ENCODE data around the gene MED15.

MED15 gene

DNA sequence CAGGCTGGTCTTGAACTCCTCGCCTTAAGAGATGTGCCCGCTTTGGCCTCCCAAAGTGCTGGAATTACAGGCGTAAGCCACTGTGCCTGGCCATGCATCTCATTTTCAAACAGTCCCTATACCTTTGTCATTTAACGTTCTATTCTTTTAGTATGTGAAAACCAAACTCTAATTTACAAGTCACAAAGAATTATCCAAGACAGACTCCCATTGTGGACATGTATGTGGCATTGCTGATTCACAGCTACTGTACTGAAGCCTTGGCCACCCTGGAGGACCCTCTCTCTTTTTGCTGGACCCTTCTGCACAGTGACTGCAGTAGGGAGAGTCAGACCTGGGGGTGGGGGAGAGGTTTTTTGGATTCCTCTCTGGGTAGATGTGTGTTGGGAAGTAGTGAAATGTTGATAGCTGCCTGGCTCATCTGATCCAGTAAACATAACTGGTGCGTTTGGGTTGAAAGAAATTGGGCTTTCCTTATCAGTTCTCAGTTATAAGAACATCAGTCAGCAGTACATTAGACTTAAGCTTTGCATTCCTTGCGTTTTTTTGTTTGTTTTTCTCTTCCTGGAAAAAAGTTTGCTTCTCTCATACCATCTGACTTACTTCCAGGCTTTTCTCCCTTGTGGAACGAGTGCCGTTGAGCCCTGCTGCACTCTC lies 65.9 kb downstream of the MED15 start:
- no peak for FAIRE-seq

DNA sequence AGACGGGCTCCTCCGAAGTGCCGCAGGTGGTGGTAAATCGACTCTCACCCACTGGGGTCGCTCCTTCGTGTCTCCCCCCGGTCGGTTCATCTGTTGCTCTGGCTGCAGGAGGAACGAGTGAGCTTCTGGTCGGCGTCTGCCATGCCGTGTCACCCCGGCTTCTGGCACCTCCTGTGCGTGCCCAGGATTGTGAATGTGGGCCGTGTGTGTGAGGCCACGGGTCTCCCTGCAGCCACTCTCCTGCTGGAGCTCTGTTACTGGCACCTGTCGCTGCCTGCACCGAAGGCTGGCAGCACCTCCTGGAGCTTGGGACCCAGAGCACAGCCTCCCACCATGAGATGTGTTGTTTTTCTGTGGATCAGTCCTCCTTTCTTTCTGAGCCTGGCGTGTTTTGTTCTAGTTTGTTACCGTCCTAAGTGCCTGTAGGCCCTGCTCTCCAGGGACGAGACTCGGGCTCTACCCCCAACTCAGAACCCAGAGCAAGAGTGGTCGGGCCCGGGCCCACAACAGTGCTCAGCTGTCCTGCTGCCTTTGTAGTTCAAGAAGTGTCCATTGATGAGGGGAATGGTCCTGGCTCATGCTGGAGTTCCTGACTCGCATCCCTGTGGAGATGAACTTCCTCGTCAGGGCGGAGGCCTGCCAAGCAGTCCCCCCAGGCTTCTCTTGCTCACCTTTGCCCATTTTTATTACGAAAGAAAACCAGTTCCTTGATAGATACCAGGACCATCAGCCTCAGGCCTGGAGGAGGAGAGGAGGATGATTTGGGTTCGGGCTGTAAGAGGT lies 66.6 kb downstream of the MED15 start:
- no peak for FAIRE-seq

DNA sequence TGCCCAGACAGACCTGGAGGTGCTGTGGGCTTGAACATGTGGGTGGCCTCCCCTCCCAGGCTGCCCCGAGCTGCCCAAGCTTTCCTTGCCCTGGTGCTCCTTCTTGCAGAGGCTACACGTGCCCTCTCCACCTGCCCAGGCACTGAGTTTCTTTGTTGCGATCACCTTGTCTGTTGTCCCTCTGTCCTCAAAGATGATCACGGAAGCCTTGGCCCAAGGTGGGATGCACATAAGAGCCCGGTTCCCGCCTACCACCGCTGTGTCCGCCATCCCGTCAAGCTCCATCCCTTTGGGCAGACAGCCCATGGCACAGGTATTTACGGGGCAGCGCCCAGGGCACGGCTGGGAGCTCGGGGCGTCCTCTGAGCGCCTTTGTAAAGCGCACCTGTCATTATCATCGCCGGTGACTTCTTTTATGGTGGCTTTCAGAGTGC lies 67.5 kb downstream of the MED15 start:
- FAIRE-seq: no peak

DNA sequence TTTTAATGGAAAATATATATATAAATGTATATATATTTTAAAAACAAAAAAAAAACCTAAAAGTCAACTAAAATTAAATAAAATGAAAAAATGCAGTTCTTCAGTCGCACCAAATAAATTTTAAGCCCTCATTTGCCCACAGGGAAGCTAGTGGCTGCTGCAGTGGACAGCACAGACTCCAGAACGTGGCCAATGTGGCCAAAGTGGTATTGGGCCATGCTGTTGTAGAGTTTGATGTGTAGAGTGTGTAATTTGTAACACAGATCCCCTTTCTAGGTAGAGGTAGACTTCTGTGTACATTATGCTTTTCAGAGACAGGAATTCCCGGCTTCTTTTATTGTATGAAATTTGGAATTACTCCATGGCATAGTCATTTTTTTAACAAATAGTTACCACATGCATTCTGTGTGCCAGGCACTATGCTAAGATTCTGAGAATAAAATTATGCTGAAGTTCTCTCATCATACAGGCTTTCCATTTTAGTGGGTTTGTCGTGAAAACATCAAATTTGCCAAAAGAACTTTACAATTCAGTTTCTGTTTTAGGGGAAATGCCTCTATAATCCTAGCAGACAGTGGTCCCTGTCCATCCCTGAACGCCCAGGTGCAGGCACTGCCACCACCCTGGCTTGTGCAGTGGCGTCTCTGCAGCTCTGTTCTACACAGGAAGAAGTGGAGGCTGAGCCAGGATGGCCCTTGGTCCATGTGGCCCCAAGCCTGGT lies 68.5 kb downstream of the MED15 start:
- no peak for FAIRE-seq

DNA sequence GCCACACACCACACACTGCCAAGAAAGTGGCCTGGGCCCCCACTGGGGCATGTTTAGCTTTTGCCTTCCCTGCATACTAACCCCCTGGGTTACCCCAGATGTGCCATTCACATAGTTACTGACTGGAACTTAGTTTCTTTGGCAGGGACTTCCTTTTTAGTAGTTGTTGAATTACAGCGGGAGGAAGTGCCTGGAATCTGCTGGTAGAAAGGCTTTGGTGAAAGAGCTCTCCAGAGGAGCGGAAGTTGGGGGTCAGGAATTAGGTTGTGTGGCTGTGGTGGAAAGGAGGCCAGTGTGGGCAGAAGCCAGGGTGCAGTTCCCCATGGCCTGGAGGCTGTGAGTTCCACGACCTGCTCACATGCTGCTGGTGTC lies 69.0 kb downstream of the MED15 start:
- FAIRE-seq: no peak

DNA sequence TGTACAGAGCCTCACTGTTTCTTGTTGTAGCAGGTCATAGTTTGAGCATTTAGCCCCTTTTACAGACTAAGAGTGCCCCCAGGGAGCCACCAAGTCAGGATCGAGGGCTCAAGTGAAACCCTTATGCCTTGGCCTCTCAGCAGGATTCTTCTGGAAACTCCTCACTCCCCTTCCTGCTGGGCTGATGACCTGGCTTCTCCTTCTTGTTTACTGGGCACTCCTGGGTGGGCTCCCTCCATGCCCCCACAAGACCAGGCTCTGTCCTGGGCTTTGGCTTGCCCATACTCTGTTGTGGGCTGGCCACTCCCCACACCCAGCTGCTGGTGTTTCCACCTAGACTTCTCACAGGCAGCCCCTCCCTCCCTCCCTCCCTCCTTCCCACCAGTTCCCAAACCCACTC lies 69.6 kb downstream of the MED15 start:
- no peak for FAIRE-seq

DNA sequence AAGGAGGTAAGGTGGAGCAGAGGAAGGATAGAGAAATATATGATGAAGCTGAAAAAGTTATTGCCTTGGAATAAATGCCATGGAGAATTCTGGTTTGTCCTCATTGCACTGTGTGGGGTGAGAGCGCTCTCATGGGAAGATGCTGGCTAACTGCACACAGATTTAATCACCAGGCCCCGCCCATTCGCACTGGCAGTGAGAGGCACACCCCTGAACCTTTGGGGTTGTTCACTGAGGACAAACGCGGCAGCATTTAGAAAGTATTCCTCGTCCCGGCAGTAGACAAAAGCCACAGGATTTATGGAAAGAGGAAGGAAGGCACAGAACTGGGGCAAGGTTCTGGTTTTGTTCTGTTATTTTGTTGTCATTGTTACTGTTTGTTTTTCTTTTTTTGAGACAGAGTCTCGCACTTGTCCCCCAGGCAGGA lies 70.2 kb downstream of the MED15 start:
- no peak for FAIRE-seq

DNA sequence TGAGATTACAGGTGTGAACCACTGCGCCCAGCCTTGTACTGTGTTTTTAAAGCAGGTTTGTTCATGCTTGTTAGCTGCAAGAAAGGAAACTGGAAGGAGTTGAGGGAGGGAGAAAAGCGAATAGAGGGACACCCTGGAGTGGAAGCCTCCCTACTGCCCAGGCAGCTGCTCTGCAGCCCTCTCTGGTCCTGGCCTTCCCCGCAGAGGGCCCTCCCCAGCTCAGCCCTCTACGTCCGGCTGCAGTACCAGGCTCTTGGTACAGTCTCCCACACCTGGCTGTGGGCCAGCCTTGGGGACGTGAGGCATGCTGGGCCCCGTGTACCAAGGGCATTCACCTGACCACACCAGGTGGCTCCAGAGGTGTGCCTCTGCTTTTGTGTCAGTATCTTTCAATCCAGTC lies 70.8 kb downstream of the MED15 start:
- FAIRE-seq: no peak

DNA sequence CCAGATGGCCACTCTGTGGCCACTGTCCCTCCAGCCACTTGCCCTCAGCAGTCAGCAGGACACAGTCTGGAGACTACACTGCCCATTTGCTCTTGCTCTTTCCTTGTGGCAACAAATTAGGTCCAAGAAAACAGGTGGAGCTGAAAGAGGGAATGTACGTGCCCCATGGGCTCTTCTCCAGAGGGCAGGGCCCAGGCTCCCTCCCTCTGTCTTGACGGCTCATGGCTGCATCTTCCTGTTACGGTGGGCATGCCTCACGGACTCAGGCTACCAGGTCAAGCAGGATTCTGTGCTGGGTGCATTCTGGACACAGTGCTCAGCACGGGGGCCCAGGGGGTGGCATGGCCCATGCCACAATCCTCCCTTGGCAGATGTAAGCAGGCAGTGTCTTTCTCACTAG lies 71.3 kb downstream of the MED15 start:
- FAIRE-seq: no peak

DNA sequence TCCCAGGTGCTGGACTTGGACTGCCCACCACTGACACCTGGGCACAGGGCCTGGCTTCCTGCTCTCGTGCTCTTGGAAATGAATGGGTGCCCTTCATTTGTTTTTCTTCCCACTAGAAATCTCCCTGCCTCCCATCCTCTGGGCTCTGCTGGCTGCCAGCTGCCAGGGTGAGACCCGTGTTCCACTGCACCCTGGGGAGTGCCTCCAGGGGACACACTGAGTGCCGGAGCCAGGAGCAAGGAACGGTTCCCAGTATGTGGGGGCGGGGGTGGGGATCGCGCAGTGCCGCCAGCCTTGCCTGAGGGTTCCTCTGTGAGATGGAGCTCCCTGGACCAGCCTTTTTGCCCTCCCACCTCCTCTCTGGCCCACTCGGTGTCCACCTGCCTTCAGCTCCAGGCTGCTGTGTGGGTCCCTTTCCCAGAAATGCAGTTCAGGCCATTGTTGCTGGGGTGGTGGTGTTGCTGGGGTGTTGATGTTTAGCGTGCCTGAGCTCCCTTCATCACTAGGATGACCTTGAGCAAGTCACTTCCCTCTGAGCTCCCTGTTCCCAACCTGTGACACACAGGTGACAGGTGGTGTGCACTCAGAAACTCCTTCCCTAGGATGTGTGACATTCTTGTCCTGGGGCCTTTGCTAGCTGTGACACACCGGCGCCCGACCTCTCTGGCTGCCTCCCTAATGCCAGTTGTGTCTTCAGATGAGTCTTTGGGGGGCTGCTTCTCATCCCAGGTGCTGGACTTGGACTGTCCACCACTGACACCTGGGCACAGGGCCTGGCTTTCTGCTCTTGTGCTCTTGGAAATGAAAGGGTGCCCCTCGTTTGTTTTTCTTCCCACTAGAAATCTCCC lies 72.1 kb downstream of the MED15 start:
- no peak for FAIRE-seq

DNA sequence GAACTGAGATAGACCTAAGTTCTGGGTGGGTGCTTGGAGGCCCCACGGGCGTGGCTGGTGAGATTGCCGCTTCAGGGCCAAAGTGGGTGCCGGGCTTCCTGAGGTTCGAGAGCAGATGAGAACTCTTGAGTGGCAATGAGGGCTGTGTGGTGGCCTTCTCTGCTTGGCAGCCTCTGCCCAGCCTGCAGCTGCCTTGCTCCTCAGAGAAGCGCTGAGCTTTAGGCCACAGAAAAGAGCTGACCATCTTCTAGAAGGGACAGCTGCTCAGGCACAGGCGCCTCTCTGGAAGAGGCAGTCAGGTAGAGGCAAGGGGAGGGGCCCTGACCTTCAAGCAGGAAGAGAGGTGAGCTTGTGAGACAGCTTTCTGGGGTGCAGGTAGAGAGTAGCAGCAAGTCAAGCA lies 72.8 kb downstream of the MED15 start:
- FAIRE-seq: no peak

DNA sequence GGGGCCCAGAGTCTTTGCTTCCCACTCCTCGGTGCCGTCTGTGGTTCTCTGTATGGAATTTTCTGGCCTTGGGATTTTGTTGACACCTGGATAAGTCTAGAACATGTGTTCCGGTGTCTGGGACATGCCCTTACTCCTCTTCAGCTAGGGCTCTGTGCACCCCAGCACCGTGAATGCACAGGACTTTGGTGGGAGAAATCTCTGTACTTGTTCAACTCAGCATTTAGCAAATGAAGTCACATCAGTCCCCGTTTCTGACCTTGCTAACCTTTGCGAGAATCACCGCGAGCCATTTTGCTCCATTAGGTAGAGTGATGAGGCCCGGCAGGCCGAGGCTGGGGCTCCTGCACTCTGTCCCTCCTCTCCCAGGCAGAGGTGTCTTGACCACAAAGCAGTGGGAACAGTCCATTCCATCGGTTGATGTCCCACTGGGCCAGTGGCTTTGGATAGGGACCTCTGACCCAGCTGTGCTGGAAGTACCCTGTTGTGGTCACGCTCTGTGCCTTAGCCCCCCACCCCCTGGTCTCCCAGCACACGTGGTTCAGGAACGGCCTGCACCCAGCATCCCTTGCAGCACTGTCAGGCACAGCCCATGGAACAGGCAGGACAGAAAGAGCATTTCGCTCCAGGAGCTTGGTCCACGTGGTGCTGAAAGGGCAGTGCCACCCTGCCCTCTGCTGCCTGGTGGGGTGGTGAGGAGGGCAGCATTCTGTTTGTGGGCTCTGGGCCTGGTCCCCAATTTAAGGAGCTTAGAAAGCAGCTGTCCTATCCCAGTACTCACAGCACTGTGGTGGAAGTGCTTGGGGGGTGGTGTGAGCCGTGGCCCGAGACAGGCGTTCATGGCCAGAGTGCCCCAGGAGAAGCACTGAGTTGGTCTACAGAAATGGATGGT lies 73.4 kb downstream of the MED15 start:
- FAIRE-seq: no peak

DNA sequence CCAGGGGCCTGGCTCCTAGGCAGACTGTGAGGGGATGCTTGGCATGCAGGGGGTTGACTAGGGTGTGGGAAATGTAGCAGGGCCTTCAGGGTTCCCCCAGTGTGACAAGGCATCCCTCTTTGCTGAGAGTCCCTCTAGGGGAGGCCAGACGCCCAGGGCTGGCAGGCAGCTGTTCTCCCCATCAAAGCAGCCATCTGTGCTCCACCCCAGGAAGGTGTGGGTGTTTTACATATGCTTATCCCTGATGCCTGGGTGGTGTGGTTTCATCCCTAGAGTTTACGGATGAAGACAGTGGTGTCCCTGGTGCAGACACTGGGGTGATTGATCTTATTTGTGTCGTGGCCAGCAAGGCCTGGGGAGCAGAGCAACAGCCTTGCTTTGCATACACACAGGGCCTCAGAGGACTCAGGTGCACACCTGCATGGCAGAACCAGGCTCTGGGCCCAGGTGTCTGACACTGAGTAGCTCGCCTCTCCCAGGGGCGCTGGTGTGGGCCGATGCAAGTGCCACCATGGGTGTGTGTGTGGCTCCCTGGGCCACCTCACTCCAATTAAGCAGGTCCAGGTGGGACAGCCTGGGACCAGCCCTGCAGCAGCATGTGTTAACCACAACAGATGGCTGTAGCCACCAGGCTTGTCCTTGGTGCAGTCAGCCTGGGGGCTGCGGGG lies 74.2 kb downstream of the MED15 start:
- FAIRE-seq: no peak

DNA sequence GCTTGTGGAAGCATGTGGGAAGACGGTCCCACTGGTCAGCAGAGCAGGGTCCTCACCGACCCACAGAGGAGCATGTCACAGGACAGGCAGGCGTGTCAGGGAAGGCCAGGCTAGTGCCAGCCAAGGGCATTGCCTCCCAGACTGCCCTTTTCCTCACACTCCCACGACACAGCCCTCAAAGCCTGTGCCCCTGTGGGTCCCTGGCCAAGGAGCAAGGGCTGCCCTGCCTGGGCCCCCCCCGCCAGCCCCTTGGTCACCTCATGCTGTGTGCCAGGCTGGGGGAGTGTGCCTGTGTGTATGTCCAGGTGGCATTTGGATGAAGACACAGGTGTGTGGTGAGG lies 74.7 kb downstream of the MED15 start:
- no peak for FAIRE-seq

DNA sequence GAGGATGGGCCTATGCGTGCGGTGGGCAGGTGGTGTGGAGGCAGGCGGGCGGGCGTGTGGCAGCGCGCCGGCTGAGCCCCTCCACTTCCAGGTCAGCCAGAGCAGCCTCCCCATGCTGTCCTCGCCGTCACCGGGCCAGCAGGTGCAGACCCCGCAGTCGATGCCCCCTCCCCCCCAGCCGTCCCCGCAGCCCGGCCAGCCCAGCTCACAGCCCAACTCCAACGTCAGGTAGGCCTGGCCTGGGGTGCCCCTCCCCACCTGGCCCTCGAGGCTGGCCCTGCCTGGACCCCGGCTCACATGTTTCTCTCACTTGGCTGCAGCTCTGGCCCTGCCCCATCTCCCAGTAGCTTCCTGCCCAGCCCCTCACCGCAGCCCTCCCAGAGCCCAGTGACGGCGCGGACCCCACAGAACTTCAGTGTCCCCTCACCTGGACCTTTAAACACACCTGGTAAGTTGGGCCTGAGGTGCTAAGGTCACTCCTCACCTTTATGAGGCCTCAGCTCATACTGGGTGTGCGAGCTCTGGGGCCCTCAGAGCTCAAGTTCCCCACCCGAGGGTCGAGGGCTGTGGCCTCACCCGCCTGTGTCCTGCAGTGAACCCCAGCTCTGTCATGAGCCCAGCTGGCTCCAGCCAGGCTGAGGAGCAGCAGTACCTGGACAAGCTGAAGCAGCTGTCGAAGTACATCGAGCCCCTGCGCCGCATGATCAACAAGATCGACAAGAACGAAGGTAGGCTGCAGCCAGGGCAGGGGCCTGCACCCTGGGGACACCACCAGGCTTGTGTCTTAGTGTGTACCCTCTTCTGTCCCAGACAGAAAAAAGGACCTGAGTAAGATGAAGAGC lies 75.3 kb downstream of the MED15 start:
- no peak for FAIRE-seq

DNA sequence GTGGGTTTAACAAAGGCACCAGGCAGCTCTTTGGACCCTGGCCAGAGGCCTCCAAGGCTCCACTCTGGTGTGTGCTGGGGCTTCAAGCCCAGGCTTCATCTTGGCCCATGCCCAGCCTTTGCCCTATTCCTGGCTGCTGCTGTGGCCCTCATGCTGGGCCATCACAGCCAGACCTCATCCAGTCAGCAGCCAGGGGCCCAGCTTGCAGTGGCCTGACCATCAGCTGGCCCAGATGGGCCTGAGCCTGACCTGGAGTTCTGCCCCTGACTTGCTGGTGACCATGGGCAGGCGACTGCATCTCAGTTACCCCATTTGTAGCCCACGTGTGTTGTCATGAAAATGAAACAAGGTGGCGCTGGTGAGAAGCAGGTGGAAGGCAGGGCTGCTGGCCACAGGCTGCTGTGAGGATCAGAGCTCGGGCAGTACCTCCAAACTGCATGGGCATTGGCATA lies 76.1 kb downstream of the MED15 start:
- FAIRE-seq: no peak

DNA sequence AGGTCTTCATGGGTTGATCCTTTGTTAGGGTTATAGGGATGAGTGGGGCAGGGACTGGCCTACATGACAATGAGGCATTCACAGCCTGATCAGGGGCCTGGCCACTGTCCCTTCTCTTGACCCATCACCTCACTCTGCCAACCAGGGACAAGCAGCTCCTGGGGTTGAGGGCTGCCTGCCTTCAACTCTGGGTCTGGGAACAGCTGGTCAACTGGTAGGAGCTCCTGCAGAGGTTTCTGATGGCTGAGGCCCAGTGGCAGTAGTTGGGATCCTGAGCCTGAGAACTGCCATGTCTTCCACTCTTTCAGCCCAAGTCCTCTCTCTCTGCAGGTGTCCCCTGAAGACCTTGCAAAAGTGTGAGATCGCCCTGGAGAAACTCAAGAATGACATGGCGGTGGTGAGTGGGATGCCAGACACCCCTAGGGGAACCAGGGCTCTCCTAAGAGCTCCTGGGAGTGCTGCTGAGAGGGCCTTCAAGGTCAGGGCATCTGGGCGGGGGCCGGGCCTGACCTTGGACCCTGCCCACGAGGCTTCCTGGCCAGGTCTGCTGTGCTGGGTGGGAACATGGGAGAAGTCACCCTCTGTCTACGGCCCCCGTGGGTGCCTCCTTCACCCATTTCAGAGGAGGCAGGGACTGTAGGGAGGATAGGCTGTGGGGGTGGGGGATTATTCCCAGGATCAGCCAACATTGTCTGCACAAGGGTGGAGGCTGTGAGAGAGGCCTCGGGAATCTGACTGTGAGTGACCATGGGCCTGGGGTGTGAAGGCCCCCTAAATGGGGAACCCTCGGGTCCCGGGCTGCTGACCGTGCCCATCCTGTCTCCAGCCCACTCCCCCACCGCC lies 76.8 kb downstream of the MED15 start:
- no peak for FAIRE-seq

DNA sequence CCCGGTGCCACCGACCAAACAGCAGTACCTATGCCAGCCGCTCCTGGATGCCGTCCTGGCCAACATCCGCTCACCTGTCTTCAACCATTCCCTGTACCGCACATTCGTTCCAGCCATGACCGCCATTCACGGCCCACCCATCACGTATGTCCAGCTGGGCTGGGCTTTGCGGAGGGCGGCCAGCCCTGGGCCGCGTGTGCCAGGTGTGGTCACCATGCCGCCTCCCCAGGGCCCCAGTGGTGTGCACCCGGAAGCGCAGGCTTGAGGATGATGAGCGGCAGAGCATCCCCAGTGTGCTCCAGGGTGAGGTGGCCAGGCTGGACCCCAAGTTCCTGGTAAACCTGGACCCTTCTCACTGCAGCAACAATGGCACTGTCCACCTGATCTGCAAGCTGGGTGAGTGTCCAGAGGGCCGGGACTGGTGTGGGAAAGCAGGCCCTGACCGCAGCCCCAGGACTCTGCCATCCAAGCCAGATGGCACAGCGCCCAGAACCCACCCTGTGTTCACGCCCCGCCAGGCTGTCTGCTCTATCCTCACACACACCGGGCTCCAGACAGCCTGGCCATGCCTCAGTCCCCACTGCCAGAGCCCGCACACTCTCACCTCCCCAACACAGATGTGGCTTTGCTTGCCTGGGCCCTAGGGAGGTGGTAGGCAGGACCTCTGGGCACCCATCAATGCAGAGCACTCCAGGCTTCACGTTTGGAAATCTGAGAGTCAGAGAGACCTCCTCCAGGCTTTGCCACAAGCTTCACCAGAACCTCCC lies 77.6 kb downstream of the MED15 start:
- FAIRE-seq: no peak

Data from colon (tissue), 2 donors.